ENCODE measurements around the gene SLC22A5. TPM values are rescaled to one million over a fixed set of nuclear protein-coding genes. Genes with fewer than 3 reads are reported as not detected.

The SLC22A5 gene
- polyA plus RNA-seq, 2 of the 4 experiments (the other 2 are of a cell fraction), result 27.4 to 35.3 TPM

GRCh38 chr5:132426525-132427138 is 57.1 kb downstream of the SLC22A5 start:
- CTCF ChIA-PET, result interaction anchor here (0.7 to 10.7 kb wide), 14 partner anchors 8 to 364 kb away, joined by 3 to 91 read pairs (median 4); partner anchors contain the start of gene IRF1
- Histone ChIP-seq H3K4me1 (peaks cover 60% of the 10 kb centered on the region), H3K4me3 (no peak overlapping the region), H3K9me3 (no peaks in the 10 kb centered on the region), H3K4me2 (peak overlapping the region; percentile 39), H3K27ac (peak overlapping the region; percentile 67 to 84)
- WGBS (ENCODE audit: missing lambda C conversion rate), result 61% methylated on average over 5 of the region's 8 CpGs
- ATAC-seq, result peak; percentile 66 to 80
- no peak for FAIRE-seq
- POLR2A ChIA-PET, result interaction anchor here (0.5 to 3.3 kb wide), 3 partner anchors 21 to 69 kb away, joined by 5 to 28 read pairs (median 8); partner anchors contain the start of gene IRF1
- peak; percentile 46 to 65 for DNase-seq (ENCODE audit: low read depth in 1 of 2, low spot score in 1 of 2)
- TF ChIP-seq HMGXB4 (CRISPR knock-in tag; IDR thresholded peaks at IDR 0.05; ENCODE audit: borderline replicate concordance) (no peak), RARB (CRISPR knock-in tag; IDR thresholded peaks at IDR 0.05) (no peak), CBX2 (IDR thresholded peaks at IDR 0.05; ENCODE audit: borderline replicate concordance, low read depth) (no peak), MAX (IDR thresholded peaks at IDR 0.05) (peak; percentile 49; the same call in 1 of the 2 replicates), USF2 (IDR thresholded peaks at IDR 0.05) (no peak), FOSL2 (IDR thresholded peaks at IDR 0.05) (no peak), FOSL2 (CRISPR knock-in tag; IDR thresholded peaks at IDR 0.05) (peak; percentile 57), RNF2 (IDR thresholded peaks at IDR 0.05; ENCODE audit: borderline replicate concordance, low read depth) (no peak), FOSB (CRISPR knock-in tag; IDR thresholded peaks at IDR 0.05) (no peak), HOXB13 (CRISPR knock-in tag; IDR thresholded peaks at IDR 0.05; ENCODE audit: low read depth) (no peak), NPAS2 (CRISPR knock-in tag; IDR thresholded peaks at IDR 0.05; ENCODE audit: borderline replicate concordance) (no peak), NFE2L2 (conservative IDR thresholded peaks at IDR 0.05; ENCODE audit: low read length) (no peak), ATOH8 (CRISPR knock-in tag; IDR thresholded peaks at IDR 0.05; ENCODE audit: low read depth) (no peak), SMC3 (IDR thresholded peaks at IDR 0.05) (peak; percentile 27; the same call in 1 of the 3 replicates), CHD4 (IDR thresholded peaks at IDR 0.05; ENCODE audit: borderline replicate concordance) (no peak), RCOR1 (IDR thresholded peaks at IDR 0.05; ENCODE audit: low read depth, low read length) (no peak), EHF (CRISPR knock-in tag; IDR thresholded peaks at IDR 0.05) (no peak), HDAC2 (IDR thresholded peaks at IDR 0.05) (no peak), MAFK (IDR thresholded peaks at IDR 0.05; ENCODE audit: partially characterized antibody) (peak; percentile 32), MYC (IDR thresholded peaks at IDR 0.05; ENCODE audit: borderline replicate concordance, low read length) (no peak), RFX5 (IDR thresholded peaks at IDR 0.05) (no peak), ZFP36 (IDR thresholded peaks at IDR 0.05; ENCODE audit: borderline replicate concordance, partially characterized antibody) (no peak), HOXB5 (CRISPR knock-in tag; IDR thresholded peaks at IDR 0.05) (no peak), CTCF (IDR thresholded peaks at IDR 0.05) (peak; percentile 20; the same call in 2 of the 3 replicates), GATA3 (IDR thresholded peaks at IDR 0.05; ENCODE audit: borderline replicate concordance) (no peak), PHF8 (IDR thresholded peaks at IDR 0.05; ENCODE audit: borderline replicate concordance, low read depth) (no peak), CHD2 (IDR thresholded peaks at IDR 0.05; ENCODE audit: low read length, partially characterized antibody) (no peak), POLR2AphosphoS2 (conservative IDR thresholded peaks at IDR 0.05; ENCODE audit: low read length) (no peak), KDM5A (IDR thresholded peaks at IDR 0.05) (no peak), ESRRA (IDR thresholded peaks at IDR 0.05; ENCODE audit: borderline replicate concordance, low read length) (no peak), PBX3 (IDR thresholded peaks at IDR 0.05) (no peak), FOXS1 (CRISPR knock-in tag; IDR thresholded peaks at IDR 0.05) (no peak), SREBF2 (IDR thresholded peaks at IDR 0.05) (no peak), KDM1A (IDR thresholded peaks at IDR 0.05; ENCODE audit: low read depth) (no peak), MAZ (IDR thresholded peaks at IDR 0.05; ENCODE audit: borderline replicate concordance, low read depth, low read length) (no peak)
